ENCODE measurements around the gene HAS3. TPM values are rescaled to one million over a fixed set of nuclear protein-coding genes. Genes with fewer than 3 reads are reported as not detected.

HAS3 gene
- total RNA-seq, 1 experiment from 2014 or later = 140 TPM

GRCh38 chr16:69127966-69128510, 22.6 kb downstream of the HAS3 start:
- Histone ChIP-seq H3K9me3 (ENCODE audit: control insufficient read depth in 1 of 2, insufficient read depth in 1 of 2, low read depth in 1 of 2, low read length in 2 of 2) (no peaks in the 10 kb centered on the region), H2AFZ (ENCODE audit: low read depth, low read length, poor library complexity, severe bottlenecking) (no peak overlapping the region), H3K4me2 (ENCODE audit: low read length) (no peak overlapping the region), H3K27me3 (ENCODE audit: insufficient read depth, low read length) (no peaks in the 10 kb centered on the region), H3K4me1 (ENCODE audit: control insufficient read depth in 1 of 2, insufficient read depth in 2 of 2, low read length in 2 of 2) (peaks cover 5 to 17% of the 10 kb centered on the region in 2 experiments; a peak in 3 of 4 replicates), H3K9ac (ENCODE audit: low read length) (no peak overlapping the region), H3K4me3 (replicated peaks in 1 of 2; ENCODE audit: low read depth in 1 of 2, low read length in 2 of 2) (no peak overlapping the region), H4K20me1 (ENCODE audit: insufficient read depth) (no peaks in the 10 kb centered on the region), H3K9me2 (ENCODE audit: insufficient read depth) (no peaks in the 10 kb centered on the region), H3K36me3 (ENCODE audit: control insufficient read depth in 1 of 2, insufficient read depth in 2 of 2, low read length in 2 of 2) (peaks cover 0 to 10% of the 10 kb centered on the region in 2 experiments; a peak in 3 of 4 replicates), H3K79me2 (ENCODE audit: insufficient read depth, low read length) (peaks cover 98% of the 10 kb centered on the region), H3K27ac (ENCODE audit: low read depth, low read length) (no peak overlapping the region)
- TF ChIP-seq CBX3 (IDR thresholded peaks at IDR 0.05; ENCODE audit: low read depth) = no peak
- no peak for TF ChIP-seq POLR2A (IDR thresholded peaks at IDR 0.05; ENCODE audit: borderline replicate concordance, extremely low read depth, insufficient read depth, insufficient read length)
- no peak for TF ChIP-seq SRF (IDR thresholded peaks at IDR 0.05; ENCODE audit: low read depth)
- TF ChIP-seq CEBPB (IDR thresholded peaks at IDR 0.05; ENCODE audit: low read depth) = no peak
- no peak for TF ChIP-seq SP1 (IDR thresholded peaks at IDR 0.05; ENCODE audit: low read depth)
- TF ChIP-seq ZNF274 (IDR thresholded peaks at IDR 0.05; ENCODE audit: low read depth, low read length) = no peak
- TF ChIP-seq ZBTB33 (IDR thresholded peaks at IDR 0.05; ENCODE audit: extremely low read depth, insufficient replicate concordance, low read length) = no peak
- no peak for TF ChIP-seq POLR2AphosphoS5 (IDR thresholded peaks at IDR 0.05; ENCODE audit: low read depth, low read length)
- TF ChIP-seq ZFX (IDR thresholded peaks at IDR 0.05) = no peak
- ATAC-seq (no peak), DNase-seq (ENCODE audit: low read depth, low spot score) (no peak)
- intact Hi-C loops (cut with micrococcal nuclease) = loop anchor here (10.0 kb wide), 1 partner anchor 603 kb away; no protein-coding TSS in a partner anchor
- BruUV-seq (replicated peaks) = no TSS peak
- ChIA-PET RAD21 (ENCODE audit: low non-redundant PET in 1 of 2, low total read pairs in 2 of 2, uncharacterized antibody in 2 of 2, unreplicated experiment in 2 of 2) (interaction anchor here in 1 of 2 experiments (0.6 kb wide), 1 partner anchor 16 kb away, joined by 3 read pairs; no protein-coding TSS in a partner anchor), CTCF (interaction anchor here (1.1 to 1.2 kb wide), 2 partner anchors 15 to 281 kb away, joined by 3 to 8 read pairs; no protein-coding TSS in a partner anchor), POLR2A (no interaction called here)

Data from HCT116 (cell line).